Muscle of leg (tissue), 11 donors: ENCODE measurements around the gene SP2. TPM values are rescaled to one million over a fixed set of nuclear protein-coding genes. Genes with fewer than 3 reads are reported as not detected.

ENCODE experiments used
- DNase-seq: peaks from one replicate; pipeline ENCODE4 v3.0.0; 2013
- H3K27ac ChIP-seq: one replicate; pipeline ENCODE4 v1.5.1; 2013; ENCODE audit warnings: mild to moderate bottlenecking, low read length, control low read depth
- H3K27me3 ChIP-seq: one replicate; pipeline ENCODE4 v1.6.1; 2013; ENCODE audit warnings: low read length; ENCODE audit not compliant: control insufficient read depth, insufficient read depth
- H3K36me3 ChIP-seq: one replicate; pipeline ENCODE4 v1.6.1; 2013; ENCODE audit warnings: low read length; ENCODE audit not compliant: control insufficient read depth, insufficient read depth
- H3K4me1 ChIP-seq: one replicate; pipeline ENCODE4 v1.6.1; 2013; ENCODE audit warnings: low read length; ENCODE audit not compliant: control insufficient read depth, insufficient read depth
- H3K4me3 ChIP-seq: one replicate; pipeline ENCODE4 v1.5.1; 2013; ENCODE audit warnings: low read length, control low read depth
- H3K9me3 ChIP-seq: replicated peaks from 2 replicates; pipeline ENCODE4 v1.6.1; 2013; ENCODE audit warnings: low read depth, low read length; ENCODE audit not compliant: control insufficient read depth
- WGBS: methylation state at CpG from one replicate; pipeline ENCODE4 v1.1.5; 2013; ENCODE audit warnings: missing lambda C conversion rate; ENCODE audit not compliant: insufficient coverage; 5-methylcytosine and 5-hydroxymethylcytosine counted together
- polyA plus RNA-seq, 8 donors: library from polyadenylated mRNA; unstranded; fragments of 120-200 nt; gene quantifications; one replicate each; pipeline versions ENCODE4 v1.2.1 to v1.2.3, GENCODE V29; 2013; ENCODE audit warnings: inconsistent platforms in 1 of 8, low replicate concordance in 1 of 8; ENCODE audit not compliant: insufficient read length in 8 of 8, insufficient read depth in 1 of 8
- total RNA-seq: library from RNA; stranded (reverse); fragments of 120-200 nt; gene quantifications from one replicate; pipeline ENCODE4 v1.2.4, GENCODE V29; 2013

SP2 gene
- total and polyA plus RNA-seq, 9 donors: 2.0 to 19.5 (median 16.0) TPM

- DNase-seq: no peak
- peaks cover 89% of the 10 kb centered on the region for H3K27me3 ChIP-seq
- H3K9me3 ChIP-seq: no peaks in the 10 kb centered on the region
Observed at GRCh38 chr17:47870056-47870455, 26.0 kb upstream of the SP2 start.

GRCh38 chr17:47871048-47871447 is 25.0 kb upstream of the SP2 start:
- H3K4me3 ChIP-seq: no peak overlapping the region
- peaks cover 12% of the 10 kb centered on the region for H3K4me1 ChIP-seq
- H3K9me3 ChIP-seq: no peaks in the 10 kb centered on the region
- DNase-seq: no peak
- peaks cover 92% of the 10 kb centered on the region for H3K27me3 ChIP-seq
- H3K27ac ChIP-seq: no peak overlapping the region
- H3K36me3 ChIP-seq: no peaks in the 10 kb centered on the region

More at GRCh38 chr17:47870056-47870455, 26.0 kb upstream of the SP2 start:
- H3K4me1 ChIP-seq: peaks cover 12% of the 10 kb centered on the region
- H3K27ac ChIP-seq: no peak overlapping the region
- no peaks in the 10 kb centered on the region for H3K36me3 ChIP-seq
- WGBS: no CpG with 5 or more reads among the region's 1 CpG
- no peak overlapping the region for H3K4me3 ChIP-seq

GRCh38 chr17:47872019-47872650 is 23.9 kb upstream of the SP2 start:
- Histone ChIP-seq H3K9me3 (no peaks in the 10 kb centered on the region), H3K4me3 (no peak overlapping the region), H3K4me1 (peaks cover 12% of the 10 kb centered on the region), H3K36me3 (no peaks in the 10 kb centered on the region), H3K27ac (no peak overlapping the region), H3K27me3 (peaks cover 85% of the 10 kb centered on the region)
- DNase-seq: no peak
- WGBS: 3% methylated on average over 22 of the region's 29 CpGs

- H3K9me3 ChIP-seq: no peaks in the 10 kb centered on the region
- H3K36me3 ChIP-seq: no peaks in the 10 kb centered on the region
- no peak overlapping the region for H3K27ac ChIP-seq
- peak; percentile 38 for DNase-seq
- H3K4me1 ChIP-seq: peaks cover 12% of the 10 kb centered on the region
- H3K4me3 ChIP-seq: no peak overlapping the region
- H3K27me3 ChIP-seq: peaks cover 86% of the 10 kb centered on the region
- WGBS: 7% methylated on average over 7 of the region's 15 CpGs
Observed at GRCh38 chr17:47872651-47873161, 23.3 kb upstream of the SP2 start.

- Histone ChIP-seq H3K27me3 (peaks cover 86% of the 10 kb centered on the region), H3K27ac (no peak overlapping the region), H3K36me3 (no peaks in the 10 kb centered on the region), H3K4me3 (no peak overlapping the region), H3K4me1 (peaks cover 12% of the 10 kb centered on the region), H3K9me3 (no peaks in the 10 kb centered on the region)
- 38% methylated on average over 4 of the region's 4 CpGs for WGBS
- no peak for DNase-seq
Observed at GRCh38 chr17:47873200-47874090, 22.6 kb upstream of the SP2 start.

- Histone ChIP-seq H3K9me3 (no peaks in the 10 kb centered on the region), H3K4me1 (peaks cover 12% of the 10 kb centered on the region), H3K27ac (no peak overlapping the region), H3K27me3 (peaks cover 88% of the 10 kb centered on the region), H3K36me3 (no peaks in the 10 kb centered on the region), H3K4me3 (no peak overlapping the region)
- 34% methylated on average over 10 of the region's 11 CpGs for WGBS
- no peak for DNase-seq
Observed at GRCh38 chr17:47875011-47875985, 20.7 kb upstream of the SP2 start.

- peaks cover 74% of the 10 kb centered on the region for H3K27me3 ChIP-seq
Observed at GRCh38 chr17:47877368-47878034, 18.5 kb upstream of the SP2 start.

GRCh38 chr17:47878203-47879027 is 17.6 kb upstream of the SP2 start:
- H3K36me3 ChIP-seq: no peaks in the 10 kb centered on the region
- no peak for DNase-seq
- no peak overlapping the region for H3K27ac ChIP-seq
- 18% methylated on average over 5 of the region's 10 CpGs for WGBS
- H3K4me1 ChIP-seq: peaks cover 6% of the 10 kb centered on the region
- H3K9me3 ChIP-seq: no peaks in the 10 kb centered on the region
- H3K4me3 ChIP-seq: no peak overlapping the region
- peaks cover 69% of the 10 kb centered on the region for H3K27me3 ChIP-seq

More at GRCh38 chr17:47877368-47878034, 18.5 kb upstream of the SP2 start:
- H3K4me1 ChIP-seq: peaks cover 12% of the 10 kb centered on the region
- H3K9me3 ChIP-seq: no peaks in the 10 kb centered on the region
- no peaks in the 10 kb centered on the region for H3K36me3 ChIP-seq
- no peak overlapping the region for H3K27ac ChIP-seq
- WGBS: no CpG with 5 or more reads among the region's 9 CpGs
- no peak for DNase-seq
- no peak overlapping the region for H3K4me3 ChIP-seq
